Skin of body (tissue), 2 donors: ENCODE measurements around the gene ULBP2. TPM values are rescaled to one million over a fixed set of nuclear protein-coding genes. Genes with fewer than 3 reads are reported as not detected.
"Not testable (repeated sequence)": the region's sequence is repeated elsewhere in the genome, so short reads cannot be mapped to it uniquely, and the experiment has no call there.

ENCODE experiments used
- DNase-seq: peaks from one replicate; lab custom pipeline; 2025; lab: John Stamatoyannopoulos, UW
- total RNA-seq: library from RNA; depleted of rRNA; stranded (reverse); fragments of >200 nt; gene quantifications from one replicate; pipeline ENCODE4 v1.2.3, GENCODE V29; 2014

Gene ULBP2
- total RNA-seq, 1 donor from 2014 or later = 0.89 TPM

DNA sequence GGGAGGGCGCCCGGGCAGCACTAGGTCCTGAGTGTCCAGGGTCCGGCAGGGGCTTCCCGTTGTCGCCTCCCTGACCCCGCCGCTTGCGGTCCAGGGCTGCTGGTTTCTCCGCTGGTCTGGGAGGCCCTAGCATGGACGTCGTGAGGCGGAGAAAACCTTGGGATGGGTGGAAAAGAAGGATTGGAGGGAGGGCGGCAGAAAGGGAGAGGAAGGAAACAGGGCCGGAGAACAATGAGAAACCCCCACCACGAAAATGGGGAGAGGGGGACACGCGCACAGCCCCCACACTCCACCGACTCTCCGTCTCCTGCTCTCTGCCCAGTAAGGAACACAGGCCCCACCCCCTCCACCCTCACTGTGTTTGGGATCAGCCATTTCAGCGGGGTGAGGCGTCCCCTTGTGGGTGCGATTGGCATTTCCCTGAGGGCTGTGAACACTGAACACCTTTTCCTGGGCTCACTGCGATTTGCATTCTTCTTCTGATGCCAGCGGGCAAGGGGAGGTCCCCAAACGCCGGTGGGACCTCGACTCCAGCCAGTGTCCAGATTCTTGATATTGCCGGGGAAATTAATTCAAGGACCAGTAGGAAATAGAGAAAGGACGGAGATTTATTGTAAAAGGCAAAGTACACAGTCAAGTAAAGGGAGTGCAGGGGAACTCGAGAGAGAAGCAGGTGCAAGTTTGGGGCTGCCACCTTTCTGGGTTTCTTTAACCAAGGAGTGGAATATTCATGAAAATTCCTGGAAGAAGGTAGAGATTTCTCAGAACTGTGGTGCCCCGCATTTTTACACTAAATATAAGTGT lies 15.6 kb upstream of the ULBP2 start:
- DNase-seq = peak; percentile 30

GRCh38 chr6:149927025-149927424 lies 14.8 kb upstream of the ULBP2 start:
- DNase-seq = not testable (repeated sequence)

DNA sequence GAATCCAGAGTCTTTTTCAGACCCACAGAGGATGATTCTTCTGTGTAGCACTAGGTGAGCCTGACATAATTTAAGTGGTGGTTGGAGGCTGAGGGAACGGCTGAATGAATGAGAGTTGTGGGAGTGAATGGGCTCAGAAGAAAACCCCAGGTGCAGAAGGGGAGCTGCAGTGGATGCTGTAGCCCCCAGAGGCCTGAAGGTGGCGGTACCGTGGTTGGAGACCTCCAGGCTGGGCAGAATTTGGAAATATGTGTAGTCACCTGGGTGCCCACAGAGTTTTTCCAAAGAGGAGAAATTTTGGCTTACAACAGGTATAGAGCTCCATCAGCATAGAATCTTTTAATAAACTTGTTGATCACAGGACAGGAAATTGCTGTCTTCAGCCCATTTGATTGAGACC lies 12.4 kb upstream of the ULBP2 start:
- DNase-seq = no peak

- DNase-seq = no peak
Measured at GRCh38 chr6:149931501-149931900, 10.3 kb upstream of the ULBP2 start.

DNA sequence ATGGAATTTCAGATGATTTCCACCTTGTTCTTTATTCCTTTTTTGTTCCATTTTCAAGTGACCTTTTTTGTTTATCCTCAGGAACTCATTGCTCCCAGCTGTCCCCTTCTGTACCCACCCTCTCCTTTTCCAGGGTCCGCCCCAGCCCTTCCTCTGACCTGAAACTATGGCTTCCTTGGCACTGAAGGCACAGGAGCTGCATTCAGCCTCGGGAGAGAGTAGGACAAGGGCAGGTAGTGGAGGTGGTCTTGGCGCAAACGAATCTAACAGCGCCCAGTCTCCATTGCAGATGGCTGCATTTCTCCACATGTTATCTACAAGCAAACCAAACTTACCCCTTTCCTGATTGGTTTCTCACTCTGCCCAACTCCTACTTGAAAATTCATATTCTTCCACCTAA lies 8.8 kb upstream of the ULBP2 start:
- DNase-seq = no peak

- no peak for DNase-seq
Measured at GRCh38 chr6:149933461-149933860, 8.4 kb upstream of the ULBP2 start.

- DNase-seq = peak; percentile 37
Measured at GRCh38 chr6:149934249-149935156, 7.3 kb upstream of the ULBP2 start.

DNA sequence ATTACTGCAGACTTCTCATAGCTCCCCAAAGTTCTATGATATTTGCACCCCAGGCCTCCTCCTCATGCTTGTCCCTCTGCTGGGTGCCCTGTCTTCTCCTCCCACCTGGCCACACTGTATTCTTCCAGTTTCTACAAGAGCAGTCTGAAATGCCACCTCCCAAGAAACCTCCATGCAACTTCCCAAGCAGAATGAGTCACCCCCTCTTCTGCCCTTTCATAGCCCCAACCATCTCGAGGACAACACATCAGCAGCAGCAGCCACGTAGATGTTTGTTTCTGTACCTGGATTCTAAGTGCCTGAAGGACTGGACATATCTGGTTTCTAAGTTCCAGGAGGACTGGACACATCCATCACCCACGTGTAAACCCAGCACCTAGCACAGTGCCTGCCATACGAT lies 6.6 kb upstream of the ULBP2 start:
- no peak for DNase-seq

- DNase-seq = no peak
Measured at GRCh38 chr6:149935668-149936067, 6.1 kb upstream of the ULBP2 start.

DNA sequence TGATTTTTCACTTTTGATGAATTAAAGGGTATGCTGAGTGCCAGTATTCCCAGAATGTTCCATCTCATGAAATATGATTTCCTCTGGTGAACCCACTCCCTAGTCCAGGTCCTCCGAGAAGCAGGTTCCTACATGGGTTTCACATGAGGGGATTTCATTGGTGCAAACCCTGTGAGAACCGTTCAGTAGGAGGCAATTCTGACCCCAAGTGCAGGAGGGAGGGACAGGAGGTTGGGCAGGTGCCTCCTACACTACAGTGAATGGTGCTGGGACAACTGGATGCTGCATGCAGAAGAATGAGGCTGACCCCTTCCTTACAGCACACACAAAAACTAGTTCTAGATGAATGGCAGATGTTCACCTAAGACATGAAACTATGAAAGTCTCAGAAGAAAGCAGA lies 5.1 kb upstream of the ULBP2 start:
- no peak for DNase-seq

- not testable (repeated sequence) for DNase-seq
Measured at GRCh38 chr6:149938013-149938570, 3.7 kb upstream of the ULBP2 start.

DNA sequence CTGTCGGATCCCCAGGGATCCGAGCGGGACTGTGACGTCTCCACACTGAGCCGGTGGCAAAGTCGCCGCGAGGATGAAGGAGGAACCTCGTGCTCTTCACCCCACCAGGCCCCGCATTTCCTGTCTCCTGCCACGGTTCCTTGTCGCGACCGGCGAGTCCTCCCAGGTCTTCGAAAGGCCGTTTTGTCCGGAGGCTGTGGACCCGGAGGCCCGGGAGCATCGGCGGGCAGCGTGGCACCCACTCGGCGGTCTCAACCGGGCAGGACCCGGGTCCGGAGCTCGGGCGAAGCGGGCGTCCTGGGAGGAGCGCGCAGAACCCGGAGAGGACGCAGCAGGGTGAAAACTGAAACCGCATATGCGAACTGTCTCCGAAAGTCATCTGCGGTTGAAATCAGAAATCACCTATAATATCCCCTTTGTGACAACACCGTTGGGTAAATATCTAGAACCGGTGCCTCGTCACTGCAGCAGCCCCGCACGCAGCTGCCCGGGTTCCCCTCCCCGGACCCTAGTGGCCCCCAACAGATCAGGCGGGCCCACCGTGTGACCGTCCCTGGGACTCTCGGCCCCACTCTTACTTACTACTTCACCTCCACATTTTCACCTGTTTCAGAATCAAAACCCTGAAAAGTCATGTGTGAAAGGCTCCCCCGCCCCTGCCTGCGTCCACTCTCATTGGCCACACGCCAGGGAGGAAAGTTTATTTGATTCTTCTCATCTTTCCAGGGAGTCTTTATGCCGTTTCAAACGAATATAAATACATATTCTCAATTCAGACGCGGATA lies 3.1 kb upstream of the ULBP2 start:
- DNase-seq = no peak

DNA sequence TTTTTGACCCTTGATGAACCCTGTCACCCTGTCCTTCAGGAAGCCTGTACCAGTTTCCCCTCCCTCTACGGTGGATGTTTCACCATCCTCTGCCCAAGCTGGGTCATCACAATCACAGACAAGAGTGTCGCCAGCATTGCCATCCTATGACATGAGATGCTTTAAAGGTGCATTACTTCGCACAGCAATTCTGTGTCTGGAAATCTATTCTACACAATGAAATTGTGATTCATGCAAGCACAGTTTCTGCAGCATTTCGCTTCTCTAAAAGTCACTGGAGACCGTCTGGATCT lies 2.5 kb upstream of the ULBP2 start:
- no peak for DNase-seq

DNA sequence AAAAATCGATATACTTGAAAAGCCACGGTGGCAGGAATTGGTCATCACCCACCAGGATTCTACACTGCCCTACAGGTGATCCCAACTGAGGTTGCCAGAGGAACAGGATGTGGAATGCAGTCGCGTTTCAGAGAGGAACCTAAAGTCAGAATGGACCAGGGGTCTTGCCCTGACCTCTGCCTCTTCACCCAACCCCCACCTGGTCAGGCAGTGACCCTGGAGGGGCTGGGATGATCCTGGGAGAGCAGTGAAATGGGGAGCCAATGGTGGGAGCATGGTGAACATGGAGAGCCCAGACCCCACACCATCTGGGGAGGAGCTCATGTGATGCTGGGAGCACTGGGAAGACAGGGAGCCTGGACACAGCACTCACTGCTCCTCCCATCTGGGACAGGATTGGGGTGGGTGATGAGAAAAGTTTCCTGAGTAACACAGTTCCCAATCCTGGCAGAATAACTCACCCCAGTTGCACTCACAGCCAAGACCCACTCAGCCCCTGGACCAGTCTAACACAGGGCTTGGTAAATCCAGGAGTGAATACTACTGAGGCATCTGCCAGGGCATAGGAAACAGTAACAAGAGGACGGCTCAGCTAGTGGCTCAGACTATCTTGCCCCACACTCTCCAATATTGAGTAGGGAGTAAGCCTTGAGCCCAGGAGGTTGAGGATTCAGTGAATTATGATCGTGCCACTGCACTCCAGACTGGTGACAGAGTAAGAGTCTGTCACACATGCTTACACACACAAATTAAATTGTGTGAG lies 1.7 kb upstream of the ULBP2 start:
- DNase-seq = no peak

DNA sequence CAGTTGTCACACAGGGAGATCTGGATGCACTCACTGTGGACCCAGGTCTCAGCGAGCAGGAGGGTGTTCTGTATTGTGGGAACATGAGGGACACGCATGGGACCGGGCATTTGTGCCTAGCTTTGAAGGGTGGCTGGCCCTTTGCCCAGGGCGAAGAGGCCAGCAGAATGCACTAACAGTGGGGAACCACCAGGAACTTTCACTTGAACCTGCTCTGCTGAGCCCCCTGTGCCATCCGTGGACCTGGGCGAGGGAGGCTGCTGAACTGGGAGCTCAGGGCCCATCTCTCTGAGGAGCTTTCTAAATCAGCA lies 1.2 kb upstream of the ULBP2 start:
- no peak for DNase-seq

DNA sequence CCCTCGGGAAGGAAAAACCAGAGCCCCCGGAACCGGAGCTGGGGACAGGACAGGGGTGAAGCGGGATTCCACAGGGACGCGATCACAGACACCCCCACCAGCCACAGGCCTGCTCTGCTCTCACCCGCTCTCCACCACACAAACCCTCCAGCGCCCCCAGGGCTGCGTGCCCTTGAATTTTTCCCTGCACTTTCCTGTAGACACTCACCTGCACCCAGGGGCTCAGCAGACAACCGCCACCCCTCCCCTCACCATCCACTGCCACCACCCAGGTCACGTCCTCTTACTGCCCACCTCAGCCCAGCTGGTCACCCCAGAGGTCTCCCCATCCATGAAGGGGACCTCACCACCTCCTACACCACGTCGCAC lies 631 bp downstream of the ULBP2 start:
- no peak for DNase-seq

DNA sequence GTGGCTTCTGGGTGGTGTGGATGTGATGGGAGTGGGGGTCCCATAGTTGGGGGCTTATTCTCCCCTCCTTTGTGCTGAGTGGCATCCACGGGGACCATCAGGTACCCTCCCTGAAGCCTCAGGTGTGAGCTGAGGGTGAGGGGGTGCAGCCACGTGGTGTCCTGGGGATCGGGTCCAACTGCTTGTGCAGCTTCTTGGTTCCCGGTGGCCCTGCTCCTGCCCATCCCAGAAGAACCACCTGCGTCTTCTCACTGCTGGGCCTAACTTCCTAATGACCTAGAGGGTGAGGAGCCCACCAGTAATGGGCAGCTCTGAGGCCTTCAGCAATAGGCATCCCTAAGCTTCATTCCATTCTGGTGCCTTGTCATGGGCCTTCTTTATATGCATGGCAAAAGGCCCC lies 1.5 kb downstream of the ULBP2 start:
- not testable (repeated sequence) for DNase-seq

- DNase-seq = not testable (repeated sequence)
Measured at GRCh38 chr6:149945276-149945675, 3.5 kb downstream of the ULBP2 start.

GRCh38 chr6:149946631-149947030 lies 4.8 kb downstream of the ULBP2 start:
- not testable (repeated sequence) for DNase-seq

DNA sequence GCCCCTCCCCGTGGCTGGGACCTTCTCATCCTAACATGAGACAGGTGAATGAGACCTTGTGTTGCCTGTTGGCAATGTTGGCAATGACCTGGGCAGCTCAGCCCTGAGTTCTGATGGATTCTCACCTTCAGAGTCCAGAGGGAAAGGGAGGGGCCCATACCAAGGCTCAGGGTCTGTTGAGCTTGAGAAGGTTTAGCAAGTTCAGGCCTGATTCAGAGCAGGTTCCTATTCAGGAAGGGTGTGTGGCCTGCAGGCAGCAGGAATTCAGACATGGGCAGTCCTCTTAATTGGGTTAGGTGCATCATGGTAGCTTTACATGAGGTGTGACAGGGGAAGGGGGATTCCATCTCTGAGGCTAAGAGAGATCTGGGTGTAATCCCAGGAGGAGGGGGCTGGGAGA lies 5.7 kb downstream of the ULBP2 start:
- not testable (repeated sequence) for DNase-seq

DNA sequence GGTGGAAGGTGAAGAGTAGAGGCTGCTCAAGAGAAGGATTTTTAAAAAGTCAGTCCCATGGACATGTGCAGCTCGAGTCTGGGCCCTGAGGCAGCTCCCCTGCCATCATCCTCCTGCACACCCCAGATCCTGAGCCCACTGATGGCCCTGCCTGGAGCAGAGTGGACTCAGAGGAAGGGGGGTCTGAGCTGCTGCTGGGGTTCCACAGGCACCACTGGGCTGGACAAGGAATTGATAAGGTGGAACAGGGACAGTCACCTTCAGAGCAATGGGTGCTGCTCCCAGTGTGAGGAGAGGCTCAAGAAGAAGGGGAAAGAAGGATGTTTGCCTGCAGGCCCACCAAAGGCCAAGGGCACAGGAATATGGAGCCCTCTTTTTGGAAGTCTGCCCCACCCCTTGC lies 6.2 kb downstream of the ULBP2 start:
- no peak for DNase-seq
